Tibial nerve (tissue), 3 donors: ENCODE data around the gene ARL4D.

Experiments used
- CTCF ChIP-seq, 5 experiments: fragments of 200-600 bp in 3 of 5; fragments of 450-650 bp in 2 of 5; sonication (generic) in 3 of 5; IDR thresholded peaks; one replicate each; pipeline ENCODE4 v1.5.1; 2016 to 2019; ENCODE audit warnings: antibody characterized with exemption in 5 of 5, mild to moderate bottlenecking in 3 of 5, moderate library complexity in 2 of 5
- POLR2A ChIP-seq, 2 donors: fragments of 450-650 bp; IDR thresholded peaks; one replicate each; pipeline ENCODE4 v1.6.1; 2017; ENCODE audit warnings: antibody characterized with exemption in 2 of 2, mild to moderate bottlenecking in 2 of 2, moderate library complexity in 2 of 2

DNA sequence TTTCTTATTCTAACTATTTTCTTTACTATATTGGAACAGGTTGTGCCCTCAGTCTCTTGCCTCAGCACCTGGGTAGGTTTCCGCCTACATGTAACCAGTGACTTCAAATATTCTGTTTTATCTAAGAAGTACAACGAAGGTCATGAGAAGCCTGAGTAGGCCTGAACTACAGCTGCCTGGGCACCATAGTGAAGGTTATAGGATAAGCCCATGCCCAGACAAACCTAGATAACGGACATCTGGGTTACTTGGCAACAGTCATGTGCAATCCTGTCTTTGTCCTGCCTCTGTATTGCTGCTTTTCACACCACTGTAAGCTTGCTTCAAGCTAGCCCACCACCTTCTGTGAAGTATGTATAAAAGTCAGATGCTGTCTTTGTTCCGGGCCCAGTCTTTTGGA, 25.4 kb upstream of the ARL4D start:
- TF ChIP-seq CTCF (IDR thresholded peaks at IDR 0.05) (no peak), POLR2A (IDR thresholded peaks at IDR 0.05) (no peak)
